CD4-positive, CD25-positive, alpha-beta regulatory T cell (primary cell): ENCODE data around the gene TMEM247. TPM values are rescaled to one million over a fixed set of nuclear protein-coding genes. Genes with fewer than 3 reads are reported as not detected.

Source experiments
- ATAC-seq, 2 donors: fragments of 150-1000 bp; cut with Tn5 transposase; one replicate each; pipeline ENCODE4 v1.10.0; 2021; ENCODE audit warnings: low read depth in 2 of 2, moderate number of reproducible peaks in 2 of 2, moderate library complexity in 1 of 2
- DNase-seq, 3 donors: peaks; one replicate each; pipeline versions ENCODE4 v3.0.0 to v3.0.0-alpha.2; 2012 to 2022; ENCODE audit warnings: mixed read lengths in 1 of 3
- H3K27ac ChIP-seq: one replicate; pipeline ENCODE4 v1.7.0; 2013; ENCODE audit warnings: mild to moderate bottlenecking, low read length; ENCODE audit not compliant: insufficient read depth, poor library complexity, severe bottlenecking
- H3K27me3 ChIP-seq: one replicate; pipeline ENCODE4 v1.7.0; 2013; ENCODE audit warnings: low read length; ENCODE audit not compliant: control insufficient read depth, insufficient read depth
- H3K36me3 ChIP-seq: one replicate; pipeline ENCODE4 v1.7.0; 2013; ENCODE audit warnings: mild to moderate bottlenecking, low read length, moderate library complexity; ENCODE audit not compliant: control insufficient read depth, insufficient read depth
- H3K4me1 ChIP-seq: 2 replicates; pipeline ENCODE4 v1.7.0; 2013; ENCODE audit warnings: mild to moderate bottlenecking, low read length; ENCODE audit not compliant: insufficient read depth, control insufficient read depth, poor library complexity, severe bottlenecking
- H3K4me3 ChIP-seq: one replicate; pipeline ENCODE4 v1.7.0; 2013; ENCODE audit warnings: low read depth, mild to moderate bottlenecking, low read length, moderate library complexity
- H3K9me3 ChIP-seq, 2 experiments: 1 replicate in 1 of 2; 2 replicates in 1 of 2; pipeline ENCODE4 v1.7.0; 2013; ENCODE audit warnings: low read length in 2 of 2, mild to moderate bottlenecking in 1 of 2, moderate library complexity in 1 of 2; ENCODE audit not compliant: control insufficient read depth in 2 of 2
- H3K27ac Mint-ChIP-seq, 3 donors: one replicate each; pipeline ENCODE4 v1.8.0; 2020 to 2022; ENCODE audit warnings: mild to moderate bottlenecking in 3 of 3, mixed read lengths in 3 of 3, moderate library complexity in 2 of 3
- H3K27me3 Mint-ChIP-seq: one replicate; pipeline ENCODE4 v1.8.0; 2022; ENCODE audit warnings: mild to moderate bottlenecking, mixed read lengths
- H3K36me3 Mint-ChIP-seq: one replicate; pipeline ENCODE4 v1.8.0; 2020; ENCODE audit warnings: mixed read lengths
- H3K4me1 Mint-ChIP-seq, 4 donors: one replicate each; pipeline ENCODE4 v1.8.0; 2020 to 2022; ENCODE audit warnings: mixed read lengths in 4 of 4, mild to moderate bottlenecking in 1 of 4
- H3K4me3 Mint-ChIP-seq, 4 donors: one replicate each; pipeline ENCODE4 v1.8.0; 2020 to 2022; ENCODE audit warnings: mild to moderate bottlenecking in 4 of 4, mixed read lengths in 4 of 4, moderate library complexity in 3 of 4
- H3K9me3 Mint-ChIP-seq, 7 donors: one replicate each; pipeline ENCODE4 v1.8.0; 2020 to 2022; ENCODE audit warnings: mixed read lengths in 7 of 7, mild to moderate bottlenecking in 3 of 7, moderate library complexity in 2 of 7
- polyA plus RNA-seq, 4 donors: library from polyadenylated mRNA; unstranded; fragments of 300-500 nt; fragmentation: Illumina TruSeq; gene quantifications; one replicate each; pipeline ENCODE4 v1.2.3, GENCODE V29; 2021
- total RNA-seq: library from RNA; stranded (reverse); gene quantifications from one replicate; pipeline ENCODE4 v1.2.3, GENCODE V29; 2022

Gene TMEM247
- not detected for total RNA-seq
- polyA plus RNA-seq, result not detected

GRCh38 chr2:46479265-46479664 lies at the start of gene TMEM247:
TSS of gene TMEM247 (plus strand) at chr2:46479565.
- Mint-ChIP-seq H3K27me3 (peaks cover 16% of the 10 kb centered on the region), H3K4me1 (peaks cover 11 to 31% (median 17%) of the 10 kb centered on the region in 4 donors), H3K27ac (peak within 1 kb of the TSS in 2 of 3 donors; percentile 33 to 55), H3K4me3 (peak within 1 kb of the TSS in 2 of 4 donors; percentile 11 to 49), H3K9me3 (peaks cover 0 to 23% (median 9%) of the 10 kb centered on the region in 7 donors), H3K36me3 (peaks cover 11% of the 10 kb centered on the region)
- no peak within 1 kb of the TSS for H3K27ac ChIP-seq
- H3K27me3 ChIP-seq, result no peaks in the 10 kb centered on the region
- no peak within 1 kb of the TSS for H3K4me3 ChIP-seq
- H3K9me3 ChIP-seq, result no peaks in the 10 kb centered on the region
- H3K4me1 ChIP-seq, result peaks cover 11% of the 10 kb centered on the region
- ATAC-seq (no peak), DNase-seq (no peak)
- H3K36me3 ChIP-seq, result no peaks in the 10 kb centered on the region

- DNase-seq, result no peak
- H3K4me1 Mint-ChIP-seq, result peaks cover 0 to 27% (median 7%) of the 10 kb centered on the region in 4 donors
- H3K27ac Mint-ChIP-seq, result peak overlapping the region in 1 of 3 donors; percentile 6
These were observed 49.0 kb upstream of the TMEM247 start for GRCh38 chr2:46430413-46430812.

GRCh38 chr2:46430992-46431391 lies 48.4 kb upstream of the TMEM247 start:
- H3K27ac Mint-ChIP-seq, result peak overlapping the region in 2 of 3 donors; percentile 6 to 21
- Histone ChIP-seq H3K4me1 (no peaks in the 10 kb centered on the region), H3K9me3 (no peaks in the 10 kb centered on the region), H3K27ac (no peak overlapping the region), H3K27me3 (no peaks in the 10 kb centered on the region), H3K4me3 (no peak overlapping the region), H3K36me3 (no peaks in the 10 kb centered on the region)
- ATAC-seq, result no peak
- peaks cover 0 to 27% (median 7%) of the 10 kb centered on the region in 4 donors for H3K4me1 Mint-ChIP-seq
- H3K27me3 Mint-ChIP-seq, result peaks cover 15% of the 10 kb centered on the region
- DNase-seq, result no peak
- peaks cover 0 to 4% (median 0%) of the 10 kb centered on the region in 7 donors for H3K9me3 Mint-ChIP-seq
- no peaks in the 10 kb centered on the region for H3K36me3 Mint-ChIP-seq
- peak overlapping the region in 1 of 4 donors; percentile 6 for H3K4me3 Mint-ChIP-seq

More at GRCh38 chr2:46430413-46430812, 49.0 kb upstream of the TMEM247 start:
- no peak overlapping the region for H3K27ac ChIP-seq
- Mint-ChIP-seq H3K4me3 (no peak overlapping the region), H3K36me3 (no peaks in the 10 kb centered on the region), H3K9me3 (peaks cover 0 to 4% (median 0%) of the 10 kb centered on the region in 7 donors), H3K27me3 (peaks cover 15% of the 10 kb centered on the region)
- no peak overlapping the region for H3K4me3 ChIP-seq
- no peaks in the 10 kb centered on the region for H3K4me1 ChIP-seq
- no peaks in the 10 kb centered on the region for H3K9me3 ChIP-seq
- no peaks in the 10 kb centered on the region for H3K36me3 ChIP-seq
- no peak for ATAC-seq
- H3K27me3 ChIP-seq, result no peaks in the 10 kb centered on the region

- Histone ChIP-seq H3K9me3 (no peaks in the 10 kb centered on the region), H3K27ac (no peak overlapping the region), H3K4me1 (no peaks in the 10 kb centered on the region), H3K36me3 (no peaks in the 10 kb centered on the region), H3K4me3 (no peak overlapping the region), H3K27me3 (no peaks in the 10 kb centered on the region)
- peak overlapping the region; percentile 4 to 21 (median 6) for H3K27ac Mint-ChIP-seq
- peaks cover 0 to 4% (median 0%) of the 10 kb centered on the region in 7 donors for H3K9me3 Mint-ChIP-seq
- DNase-seq (no peak), ATAC-seq (no peak)
- H3K4me3 Mint-ChIP-seq, result no peak overlapping the region
- H3K36me3 Mint-ChIP-seq, result no peaks in the 10 kb centered on the region
- H3K27me3 Mint-ChIP-seq, result peaks cover 15% of the 10 kb centered on the region
- peaks cover 0 to 27% (median 7%) of the 10 kb centered on the region in 4 donors for H3K4me1 Mint-ChIP-seq
These were observed 47.7 kb upstream of the TMEM247 start for GRCh38 chr2:46431481-46432235.

GRCh38 chr2:46434851-46435273 lies 44.5 kb upstream of the TMEM247 start:
- ATAC-seq, result no peak
- Mint-ChIP-seq H3K4me3 (no peak overlapping the region), H3K4me1 (peaks cover 10 to 42% (median 20%) of the 10 kb centered on the region in 4 donors), H3K36me3 (no peaks in the 10 kb centered on the region), H3K27me3 (peaks cover 31% of the 10 kb centered on the region), H3K9me3 (peaks cover 0 to 6% (median 0%) of the 10 kb centered on the region in 7 donors), H3K27ac (no peak overlapping the region)
- Histone ChIP-seq H3K36me3 (no peaks in the 10 kb centered on the region), H3K27ac (no peak overlapping the region), H3K9me3 (no peaks in the 10 kb centered on the region), H3K27me3 (no peaks in the 10 kb centered on the region), H3K4me3 (no peak overlapping the region), H3K4me1 (peaks cover 10% of the 10 kb centered on the region)
- DNase-seq, result no peak

GRCh38 chr2:46435353-46435752 lies 44.0 kb upstream of the TMEM247 start:
- Histone ChIP-seq H3K27me3 (no peaks in the 10 kb centered on the region), H3K27ac (no peak overlapping the region), H3K4me1 (peaks cover 15% of the 10 kb centered on the region), H3K36me3 (no peaks in the 10 kb centered on the region), H3K4me3 (no peak overlapping the region), H3K9me3 (no peaks in the 10 kb centered on the region)
- Mint-ChIP-seq H3K36me3 (no peaks in the 10 kb centered on the region), H3K27me3 (peaks cover 31% of the 10 kb centered on the region), H3K9me3 (peaks cover 0 to 6% (median 0%) of the 10 kb centered on the region in 7 donors), H3K4me1 (peaks cover 15 to 47% (median 23%) of the 10 kb centered on the region in 4 donors), H3K27ac (no peak overlapping the region), H3K4me3 (no peak overlapping the region)
- no peak for DNase-seq
- ATAC-seq, result no peak

- H3K36me3 ChIP-seq, result no peaks in the 10 kb centered on the region
- Mint-ChIP-seq H3K27me3 (peaks cover 31% of the 10 kb centered on the region), H3K4me3 (no peak overlapping the region), H3K36me3 (no peaks in the 10 kb centered on the region), H3K27ac (no peak overlapping the region), H3K9me3 (peaks cover 0 to 6% (median 0%) of the 10 kb centered on the region in 7 donors), H3K4me1 (peaks cover 17 to 44% (median 24%) of the 10 kb centered on the region in 4 donors)
- peaks cover 15% of the 10 kb centered on the region for H3K4me1 ChIP-seq
- no peaks in the 10 kb centered on the region for H3K9me3 ChIP-seq
- DNase-seq (no peak), ATAC-seq (no peak)
- H3K27ac ChIP-seq, result no peak overlapping the region
- no peak overlapping the region for H3K4me3 ChIP-seq
- H3K27me3 ChIP-seq, result no peaks in the 10 kb centered on the region
These were observed 43.5 kb upstream of the TMEM247 start for GRCh38 chr2:46435796-46436360.
